GM10847 (cell line): ENCODE results near the gene CFAP221.

ENCODE experiments used
- POLR2A ChIP-seq: IDR thresholded peaks from 2 replicates; pipeline ENCODE4 v1.6.1; 2011; ENCODE audit not compliant: insufficient read length; ENCODE audit errors: extremely low read depth

The CFAP221 gene

GRCh38 chr2:119703526-119703925 is 159.3 kb downstream of the CFAP221 start:
- no peak for TF ChIP-seq POLR2A

- no peak for TF ChIP-seq POLR2A
Observed at GRCh38 chr2:119704670-119705120, 160.4 kb downstream of the CFAP221 start.

- TF ChIP-seq POLR2A, result no peak
Observed at GRCh38 chr2:119706221-119706620, 162.0 kb downstream of the CFAP221 start.
